ENCODE measurements around the gene PLCB1.
"Not testable (repeated sequence)": the region's sequence is repeated elsewhere in the genome, so short reads cannot be mapped to it uniquely, and the experiment has no call there.

The PLCB1 gene

DNA sequence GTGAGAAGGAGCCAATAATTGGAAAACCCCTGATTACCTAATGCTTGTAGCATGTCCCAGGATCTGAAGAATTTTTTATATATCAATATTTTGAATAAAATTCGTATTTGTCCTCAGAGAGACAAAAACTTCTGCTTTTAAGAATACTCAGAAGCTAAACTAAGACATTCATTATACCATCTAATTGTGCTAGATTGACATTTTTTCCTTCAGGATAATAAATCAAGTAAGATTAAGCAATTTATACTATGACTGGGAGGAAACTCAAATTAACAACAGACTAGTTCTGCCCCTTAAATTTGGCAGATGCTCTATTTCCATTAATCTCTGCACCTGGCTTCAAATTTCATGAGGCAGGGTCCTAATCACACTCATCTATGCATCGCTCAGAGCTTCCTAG is 291.4 kb downstream of the PLCB1 start:
- DNase-seq: no peak

DNA sequence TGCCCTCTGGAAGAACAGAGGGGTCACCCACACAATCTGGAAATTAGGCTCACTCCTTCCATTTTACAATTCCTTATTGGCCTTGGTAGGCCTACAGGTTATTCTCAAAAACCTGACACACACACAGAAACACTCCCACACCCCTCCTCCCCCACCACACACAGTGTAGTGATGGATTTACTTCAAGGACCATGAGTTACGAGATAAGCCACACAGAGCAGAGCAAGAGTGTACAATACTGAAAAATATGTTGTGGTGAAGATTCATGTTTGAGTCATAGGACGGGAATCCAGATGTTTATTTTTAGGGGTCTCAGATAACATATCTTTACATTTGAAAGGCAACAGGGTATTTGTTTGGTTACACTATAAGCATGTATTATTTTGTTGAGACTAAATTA is 291.9 kb downstream of the PLCB1 start:
- DNase-seq: no peak

DNA sequence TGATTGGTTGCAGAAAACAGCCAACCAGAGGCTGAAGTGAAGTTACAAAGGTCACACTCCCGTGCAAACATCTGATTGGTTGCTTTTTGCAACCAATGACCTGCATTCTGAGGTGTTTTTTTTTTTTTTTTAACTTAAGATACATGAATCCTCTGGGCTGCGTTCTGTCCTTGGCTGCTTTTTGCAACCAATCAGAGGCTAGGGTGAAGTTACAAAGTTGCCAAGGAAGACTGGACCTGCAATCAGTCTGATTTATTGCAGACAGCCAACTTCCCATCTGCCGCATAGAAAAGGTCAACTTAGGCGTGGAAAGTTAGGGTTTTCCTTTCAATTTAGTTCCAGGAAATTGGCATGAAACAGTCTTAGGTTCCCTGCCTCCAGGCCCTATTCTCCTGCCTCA is 292.9 kb downstream of the PLCB1 start:
- DNase-seq: no peak

DNA sequence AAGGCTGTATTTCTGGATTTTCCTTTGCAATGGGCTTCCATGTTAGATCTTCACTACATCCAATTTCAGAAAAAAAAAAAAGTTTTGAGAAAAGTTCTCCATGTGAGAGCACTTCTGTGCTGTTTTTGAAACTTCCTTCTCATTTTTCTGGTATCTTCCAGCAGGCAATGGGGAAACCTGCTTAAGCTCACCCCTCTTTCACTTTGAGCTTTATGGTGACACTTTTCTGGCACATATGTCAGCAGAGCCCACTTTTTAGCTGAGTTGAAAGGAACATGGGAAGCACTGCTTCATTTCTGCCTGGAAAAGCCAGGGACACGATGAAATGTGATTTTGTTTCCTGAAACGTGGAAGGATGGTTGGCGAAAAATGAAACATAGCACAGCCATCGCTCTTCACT is 293.7 kb downstream of the PLCB1 start:
- no peak for DNase-seq

DNA sequence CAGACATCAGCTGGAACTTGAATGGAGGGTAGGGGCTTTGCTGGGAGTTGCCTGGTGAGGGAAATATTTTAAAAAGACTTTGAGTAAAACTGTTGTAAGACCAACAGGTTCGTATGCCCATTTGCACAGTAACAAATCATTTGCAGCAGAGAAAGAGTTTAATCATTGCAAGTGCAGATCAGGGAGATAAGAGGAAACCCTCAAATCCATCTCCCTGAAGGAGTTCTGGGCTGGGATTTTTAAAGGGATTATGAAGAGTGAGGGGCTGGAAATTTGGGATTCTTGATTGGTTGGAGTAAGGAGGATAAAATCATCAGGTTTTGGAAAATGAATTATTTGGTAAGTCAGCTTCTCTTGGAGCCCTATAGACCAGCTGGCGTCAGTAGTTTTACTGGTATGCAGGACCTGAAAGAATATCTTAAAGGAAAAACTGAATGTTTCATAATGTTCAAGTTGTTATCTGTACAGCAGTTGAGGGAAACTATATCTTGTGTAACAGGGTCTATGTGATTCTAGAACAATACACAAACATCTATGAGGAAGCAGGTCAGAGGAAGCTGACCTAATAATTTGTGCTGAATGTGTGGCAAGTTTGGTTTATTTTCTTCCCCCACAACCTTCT is 295.5 kb downstream of the PLCB1 start:
- no peak for DNase-seq

DNA sequence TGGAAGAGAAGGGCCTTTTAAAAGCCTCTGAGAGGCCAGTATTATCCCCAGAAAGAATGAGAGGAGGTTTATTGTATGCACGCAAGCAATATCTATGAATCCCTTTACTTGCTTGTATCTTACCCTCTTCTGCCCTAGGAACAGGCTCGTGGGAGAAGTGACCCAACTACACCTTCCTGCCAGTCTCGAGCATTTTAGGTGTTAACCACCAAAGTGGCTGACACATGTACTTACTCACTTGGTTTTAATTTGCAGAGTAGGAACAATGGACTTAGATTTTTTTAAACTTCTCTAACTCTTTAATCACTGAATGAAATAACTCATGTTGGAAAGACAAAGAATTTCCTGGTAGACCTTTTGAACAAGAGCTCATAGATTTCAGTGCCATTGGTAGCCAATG is 296.9 kb downstream of the PLCB1 start:
- DNase-seq: no peak

DNA sequence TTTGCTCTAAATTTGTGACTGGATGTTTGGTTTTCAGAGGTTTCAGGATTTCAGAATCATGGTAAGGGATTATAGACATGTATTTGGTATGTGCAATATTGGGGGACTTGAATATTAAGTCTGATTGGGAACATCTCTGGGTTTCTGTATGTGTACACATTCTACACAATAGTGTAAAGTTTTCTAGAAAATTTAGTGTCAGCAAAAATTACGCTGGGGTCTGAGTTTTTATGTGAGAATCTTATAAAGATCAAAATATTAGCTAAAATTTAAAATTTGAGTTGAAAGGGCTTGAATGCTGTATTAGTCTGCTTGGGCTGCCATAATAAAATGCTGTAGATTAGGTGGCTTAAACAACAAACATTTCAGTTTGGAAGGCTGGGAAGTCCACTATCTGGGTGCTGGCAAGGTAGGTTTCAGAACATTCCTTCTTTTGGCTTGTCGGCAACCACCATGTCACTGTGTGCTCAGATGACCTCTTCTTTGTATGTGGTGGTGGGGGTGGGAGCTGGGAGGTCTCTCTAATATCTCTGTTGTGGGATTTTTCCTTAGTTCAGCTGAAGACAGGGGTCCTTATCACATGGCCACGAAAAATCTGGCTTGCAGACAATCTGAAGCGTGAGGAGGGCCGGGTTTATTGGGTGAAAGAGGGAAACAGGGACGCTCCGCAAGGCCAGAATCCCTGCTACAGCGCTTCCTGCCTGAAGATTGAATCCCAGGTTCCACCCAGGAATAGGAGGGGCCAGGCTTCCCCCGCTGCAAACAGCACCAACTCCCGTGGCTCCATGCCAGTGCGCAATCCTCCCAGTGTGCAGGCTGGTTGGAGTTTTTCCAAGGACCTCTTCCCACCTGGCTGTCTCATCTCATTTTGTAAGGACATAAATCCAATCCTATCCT is 299.7 kb downstream of the PLCB1 start:
- DNase-seq: no peak

DNA sequence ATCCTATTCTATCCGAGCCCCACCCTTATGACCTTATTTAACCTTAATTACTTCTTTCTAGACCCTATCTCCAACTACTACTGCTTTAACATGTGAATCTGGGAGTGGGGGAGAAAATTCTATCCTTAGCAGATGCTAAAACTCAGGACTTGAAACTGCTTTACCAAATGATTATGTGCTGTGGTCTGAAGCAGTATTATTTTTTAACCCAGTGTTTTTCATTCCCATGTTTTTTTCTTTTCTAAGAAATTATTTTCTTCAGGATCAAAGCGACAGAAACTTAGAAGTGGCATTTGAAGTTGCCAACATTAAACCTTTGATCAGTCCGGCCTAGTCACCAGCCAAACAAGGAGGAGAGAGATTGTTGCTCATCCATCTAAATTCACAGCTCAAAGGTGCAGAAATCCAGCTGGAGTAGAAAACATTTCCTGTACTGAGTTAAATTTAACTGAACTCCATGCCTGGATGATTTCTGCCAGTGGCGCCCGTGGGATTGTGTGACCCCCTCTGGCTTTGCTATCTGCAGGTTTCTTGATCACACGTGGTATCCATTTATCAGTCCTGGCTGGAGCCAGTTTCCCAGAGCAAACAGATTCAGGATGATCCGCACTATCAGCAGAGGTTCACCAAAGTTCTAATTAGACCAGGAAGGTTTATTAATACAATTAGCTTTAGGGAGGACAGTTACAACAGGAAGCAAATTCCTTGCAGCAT is 300.5 kb downstream of the PLCB1 start:
- no peak for DNase-seq

DNA sequence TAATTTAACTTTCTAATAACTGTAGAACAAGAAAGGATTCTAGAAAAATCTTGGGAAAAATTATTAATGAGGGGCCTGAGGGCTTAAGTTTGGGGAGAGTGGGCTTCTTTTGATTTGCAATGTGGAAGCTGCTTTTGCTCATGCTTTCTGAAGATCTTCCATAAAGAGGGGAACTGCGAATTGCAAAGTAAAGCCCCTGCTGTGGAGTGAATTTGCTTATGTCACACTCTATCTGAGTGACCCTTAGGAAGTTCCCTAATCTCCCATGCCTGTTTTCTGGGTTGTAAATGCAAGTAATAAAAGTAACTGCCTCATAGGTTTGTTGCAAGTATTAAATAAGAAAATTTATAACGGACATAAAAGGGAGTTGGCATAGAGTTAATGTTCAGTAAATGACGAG is 301.2 kb downstream of the PLCB1 start:
- no peak for DNase-seq

DNA sequence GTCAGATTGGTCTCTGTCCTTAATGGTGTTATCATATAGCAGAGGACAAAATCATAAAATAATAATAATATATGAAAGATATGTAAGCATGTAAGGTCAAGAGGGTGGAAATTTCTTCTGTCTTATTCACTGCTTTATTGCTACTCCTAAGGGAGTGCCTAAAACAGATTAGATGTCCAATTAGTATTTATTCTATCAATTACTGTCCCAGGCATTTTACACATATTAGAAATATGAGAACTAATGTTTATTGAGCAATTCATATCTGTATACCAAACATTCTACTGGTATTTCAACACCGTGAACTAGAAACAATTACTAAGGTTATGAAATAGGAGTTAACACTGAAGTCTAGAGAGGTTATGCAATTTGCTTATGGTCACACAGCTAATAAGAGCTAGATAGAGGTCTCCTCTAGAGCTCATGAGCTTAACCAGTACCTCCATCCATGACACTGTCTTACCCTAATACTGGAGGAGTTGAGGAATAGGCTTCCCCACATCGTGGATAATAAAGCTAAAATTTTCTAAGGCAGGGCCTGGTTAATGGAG is 302.3 kb downstream of the PLCB1 start:
- no peak for DNase-seq

DNA sequence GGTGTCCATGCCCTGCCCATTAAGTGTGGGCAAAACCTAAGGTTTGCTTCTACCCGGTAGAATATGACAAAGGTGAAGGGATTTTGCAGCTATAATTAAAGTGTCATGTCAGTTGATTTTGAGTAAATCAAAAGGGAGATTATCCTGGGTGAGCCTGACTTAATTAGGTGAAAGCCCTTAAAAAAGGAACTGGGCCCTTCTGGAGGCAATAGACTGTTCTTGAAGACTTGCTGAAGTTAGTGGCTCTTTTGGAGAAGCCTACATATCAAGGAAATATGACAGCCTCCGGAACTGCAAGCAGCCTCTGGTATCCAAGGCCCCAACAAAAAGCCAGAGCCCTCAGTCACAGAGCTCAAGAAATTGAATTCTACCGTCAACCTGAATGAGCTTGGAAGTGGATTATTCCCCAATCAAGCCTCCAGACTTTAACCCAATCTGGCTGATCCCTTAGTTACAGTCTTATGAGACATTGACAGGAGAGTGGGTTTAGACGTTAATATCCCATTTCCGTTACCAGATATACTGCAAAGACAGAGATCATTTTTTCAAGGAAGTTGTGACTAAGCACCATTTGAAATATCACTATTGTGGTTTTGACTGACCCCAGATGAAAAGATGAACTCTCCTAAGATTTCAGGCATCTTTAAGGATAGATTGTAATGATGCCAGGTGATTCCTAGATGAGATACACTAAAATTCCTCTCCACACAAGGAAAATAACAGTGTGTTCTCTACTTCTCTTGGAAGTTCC is 303.4 kb downstream of the PLCB1 start:
- no peak for DNase-seq

DNA sequence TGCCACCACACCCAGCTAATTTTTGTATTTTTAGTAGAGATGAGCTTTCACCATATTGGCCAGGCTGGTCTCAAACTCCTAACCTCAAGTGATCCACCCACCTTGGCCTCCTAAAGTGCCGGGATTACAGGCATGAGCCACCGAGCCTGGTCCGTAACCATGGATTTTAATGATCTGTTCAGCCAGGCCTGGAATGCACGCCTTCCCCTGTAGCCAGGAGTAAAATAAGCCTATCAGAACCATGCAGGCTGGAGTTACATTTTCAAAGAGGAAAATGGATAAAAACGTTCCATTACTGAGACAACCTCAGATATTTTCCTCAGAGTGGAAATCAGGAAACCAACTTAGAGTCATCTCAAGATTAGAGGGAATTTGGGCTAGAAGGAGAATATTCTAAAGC is 304.9 kb downstream of the PLCB1 start:
- DNase-seq: not testable (repeated sequence)

DNA sequence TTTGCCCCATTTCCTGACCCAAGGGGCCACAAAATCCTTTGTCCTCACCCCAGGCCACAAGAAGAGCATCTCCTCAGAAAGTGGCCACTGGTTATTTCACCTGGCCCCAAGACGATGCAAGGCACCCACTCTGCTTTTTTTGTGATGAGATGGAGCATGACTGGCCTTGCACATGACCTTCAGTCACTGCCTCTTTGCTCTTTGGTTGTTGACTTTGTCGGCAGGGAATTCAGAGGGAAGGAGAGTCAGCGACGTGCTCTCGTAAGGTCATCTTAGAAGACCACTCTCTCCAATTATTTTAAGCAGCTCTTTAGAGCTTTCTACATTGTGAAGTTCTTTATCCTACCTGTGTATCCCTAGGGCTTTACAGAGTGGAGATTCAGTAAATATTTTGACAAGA is 306.7 kb downstream of the PLCB1 start:
- DNase-seq: no peak

DNA sequence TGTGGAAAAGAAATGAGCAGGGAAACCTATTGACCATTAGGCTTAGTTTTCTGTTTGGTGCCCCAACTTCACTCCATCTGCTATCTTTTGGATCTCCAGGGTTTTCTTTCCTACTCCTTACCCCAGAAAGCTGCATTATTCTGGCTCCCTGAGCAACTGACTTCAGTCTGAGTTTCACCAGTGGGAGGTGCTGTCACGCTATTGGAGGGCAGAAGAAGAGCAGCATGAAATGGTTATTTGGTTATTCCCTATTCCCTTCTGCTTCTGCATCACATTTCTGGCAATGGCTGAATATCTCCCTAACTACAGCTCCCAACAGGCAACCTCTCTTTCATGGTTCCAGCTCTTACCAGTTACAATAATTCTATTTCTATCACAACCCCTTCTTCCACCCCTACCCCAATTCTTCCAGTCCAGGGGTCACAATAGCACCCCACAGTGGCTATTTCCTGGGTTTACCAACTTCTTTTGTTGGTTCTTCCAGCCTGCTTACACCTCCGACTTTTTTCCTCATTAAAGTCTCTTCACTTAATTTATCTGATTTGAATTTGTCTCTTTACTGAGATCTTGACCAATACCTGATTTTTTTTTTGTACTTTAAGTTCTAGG is 311.5 kb downstream of the PLCB1 start:
- DNase-seq: no peak

DNA sequence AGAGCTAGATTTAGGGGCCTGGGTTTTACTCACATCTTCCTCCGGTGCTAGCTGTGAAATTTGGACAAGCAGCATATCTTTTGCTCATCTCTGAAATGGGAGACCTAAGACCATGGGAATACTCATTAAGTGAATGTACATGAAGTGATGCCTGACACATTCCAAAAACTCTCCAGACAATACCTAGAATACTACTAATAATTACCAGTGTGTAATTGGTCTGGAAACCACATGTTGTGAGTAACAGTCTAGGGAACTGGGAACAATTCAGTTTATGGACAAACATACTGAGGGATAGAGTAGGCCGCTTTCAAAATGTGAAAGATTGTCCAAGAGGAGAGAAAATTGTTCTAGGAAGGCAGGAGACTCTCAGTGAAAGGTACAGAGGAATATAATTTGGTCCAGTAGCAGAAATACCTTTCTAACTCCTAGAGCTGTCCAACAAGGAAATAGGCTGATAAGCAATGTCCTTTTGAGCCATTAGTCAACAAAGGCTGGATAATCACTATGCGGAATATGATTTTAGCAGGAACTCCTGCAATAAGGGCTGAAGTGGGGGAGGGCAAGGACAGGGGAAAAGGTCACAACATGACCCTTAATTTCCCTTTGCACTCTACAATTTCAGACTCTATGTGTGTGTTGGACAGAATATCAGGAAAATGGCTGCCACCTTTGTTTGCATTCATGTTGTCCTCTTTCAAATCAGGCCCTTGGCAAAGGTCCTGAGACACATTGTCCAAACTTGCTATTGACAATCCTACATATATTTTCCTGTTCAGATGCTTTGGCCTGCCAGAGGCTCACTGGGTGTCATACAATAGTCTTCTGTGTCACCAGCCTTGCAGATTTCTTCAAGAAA is 315.4 kb downstream of the PLCB1 start:
- no peak for DNase-seq

DNA sequence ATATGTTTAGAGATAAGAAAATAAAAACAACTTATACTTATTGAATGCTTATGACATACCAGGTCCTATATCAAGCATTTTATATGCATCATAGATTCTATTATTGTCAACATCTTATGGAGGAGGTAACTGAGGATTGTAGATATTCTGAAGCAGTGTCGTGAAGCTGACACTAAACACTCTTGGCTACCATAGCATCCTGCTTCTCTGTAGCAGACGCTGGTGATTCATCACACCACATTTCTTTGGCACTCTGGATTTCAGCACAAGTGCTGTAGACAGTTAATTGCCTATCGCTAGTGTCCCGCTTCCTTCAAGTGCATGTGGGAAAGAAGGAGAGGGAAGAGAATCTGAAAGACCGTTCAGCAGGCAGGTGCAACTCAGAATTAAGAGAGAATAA is 317.1 kb downstream of the PLCB1 start:
- DNase-seq: no peak

DNA sequence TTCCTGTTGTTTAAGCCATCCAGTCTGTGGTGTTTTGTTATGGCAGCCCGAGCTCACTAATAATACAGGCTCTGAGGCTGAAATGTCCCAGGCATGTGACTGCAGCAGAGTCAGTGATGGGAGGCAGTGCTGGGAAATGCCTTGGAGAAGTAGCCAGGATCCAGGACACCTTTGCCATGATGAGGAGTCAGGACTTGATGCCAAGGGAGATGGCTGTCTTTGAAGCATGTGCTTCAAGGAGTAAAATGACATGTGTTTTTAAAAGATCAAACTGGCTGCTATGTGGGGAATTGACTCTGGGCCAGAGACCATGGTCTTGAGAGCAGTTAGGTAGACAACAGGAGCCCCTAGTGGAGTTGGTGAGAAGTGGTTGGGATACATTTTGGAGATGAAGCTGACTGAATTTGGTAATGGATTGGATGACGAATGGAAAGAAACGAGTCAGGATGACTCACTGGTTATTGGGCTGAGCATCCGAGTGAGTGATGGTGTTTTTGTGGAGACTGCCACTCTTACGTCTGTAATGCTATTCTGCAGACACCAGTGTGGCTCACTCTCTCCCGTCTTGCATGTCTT is 322.2 kb downstream of the PLCB1 start:
- peak; percentile 28 for DNase-seq

DNA sequence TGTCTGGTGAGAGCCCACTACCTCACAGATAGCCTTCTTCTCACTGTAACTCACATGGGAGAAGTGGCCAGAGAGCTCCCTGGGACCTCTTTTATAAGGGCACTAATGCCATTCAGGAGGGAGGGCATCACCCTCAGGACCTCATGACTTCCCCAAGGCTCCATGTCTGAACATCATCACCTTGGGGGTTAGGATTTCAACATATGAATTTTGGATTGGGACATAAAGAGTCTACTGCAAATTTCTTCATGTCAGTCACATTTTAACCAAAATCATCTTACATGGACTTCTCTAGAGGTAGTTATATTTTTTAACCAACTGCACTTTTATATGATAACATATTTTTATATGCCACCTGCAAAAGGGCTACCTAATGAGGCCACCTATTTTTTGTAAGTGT is 324.7 kb downstream of the PLCB1 start:
- no peak for DNase-seq

DNA sequence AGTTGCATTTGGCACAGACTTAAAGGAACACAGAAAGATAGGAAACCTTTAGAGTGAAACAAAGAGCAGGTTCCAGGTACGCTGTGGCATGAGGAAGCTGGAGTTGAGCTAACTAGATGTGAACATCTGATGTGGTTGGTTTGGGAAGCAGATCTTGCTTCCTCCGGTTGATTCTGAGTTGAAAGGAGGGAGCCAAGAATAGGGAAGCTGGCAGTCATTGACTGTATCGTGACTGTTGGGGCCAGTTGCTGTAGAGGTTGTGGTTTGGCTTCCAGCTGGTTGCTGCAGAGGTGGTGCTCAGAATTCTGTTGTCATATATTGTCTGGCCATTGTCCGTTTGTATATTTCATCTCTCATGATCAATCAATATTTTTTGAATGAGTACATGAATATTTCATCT is 325.9 kb downstream of the PLCB1 start:
- DNase-seq: no peak

DNA sequence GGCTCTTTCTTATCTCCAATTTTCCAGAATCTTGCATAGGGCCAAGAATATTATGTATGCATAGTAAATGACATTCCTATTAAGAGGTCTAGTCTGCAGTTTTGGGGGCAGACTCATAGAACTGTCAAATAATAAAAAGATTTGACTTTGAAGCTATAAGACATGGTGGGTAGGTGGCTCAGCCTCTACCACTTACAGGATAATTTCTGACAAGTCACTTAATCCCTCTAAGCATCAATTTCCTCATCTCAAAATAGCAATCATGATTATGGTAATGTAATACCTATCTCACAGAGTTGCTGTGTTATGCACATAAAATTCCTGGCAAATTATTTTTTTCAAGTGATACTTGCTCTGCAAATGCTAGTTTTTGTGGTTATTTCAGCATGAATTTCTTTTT is 329.1 kb downstream of the PLCB1 start:
- DNase-seq: no peak

DNA sequence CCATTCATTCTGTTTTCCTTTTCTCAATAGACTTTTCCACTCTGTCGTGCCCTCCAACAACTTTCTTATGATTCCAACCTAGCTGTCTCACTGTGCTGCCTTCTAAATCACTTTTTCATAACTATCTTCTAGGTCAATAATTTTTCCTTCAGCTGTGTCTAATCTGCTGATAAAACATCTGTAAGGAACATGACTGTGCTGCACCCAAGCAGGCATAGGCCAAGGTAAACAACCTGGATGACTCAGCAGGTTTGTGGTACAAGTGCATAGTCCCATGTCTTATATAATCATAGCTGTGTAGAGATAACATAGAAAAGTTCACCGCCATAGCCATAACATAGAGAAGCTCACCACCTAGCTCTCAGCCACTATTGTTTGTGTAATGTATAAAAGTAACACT is 332.3 kb downstream of the PLCB1 start:
- DNase-seq: no peak
